ENCODE results near the gene CCDC106.

The CCDC106 gene

DNA sequence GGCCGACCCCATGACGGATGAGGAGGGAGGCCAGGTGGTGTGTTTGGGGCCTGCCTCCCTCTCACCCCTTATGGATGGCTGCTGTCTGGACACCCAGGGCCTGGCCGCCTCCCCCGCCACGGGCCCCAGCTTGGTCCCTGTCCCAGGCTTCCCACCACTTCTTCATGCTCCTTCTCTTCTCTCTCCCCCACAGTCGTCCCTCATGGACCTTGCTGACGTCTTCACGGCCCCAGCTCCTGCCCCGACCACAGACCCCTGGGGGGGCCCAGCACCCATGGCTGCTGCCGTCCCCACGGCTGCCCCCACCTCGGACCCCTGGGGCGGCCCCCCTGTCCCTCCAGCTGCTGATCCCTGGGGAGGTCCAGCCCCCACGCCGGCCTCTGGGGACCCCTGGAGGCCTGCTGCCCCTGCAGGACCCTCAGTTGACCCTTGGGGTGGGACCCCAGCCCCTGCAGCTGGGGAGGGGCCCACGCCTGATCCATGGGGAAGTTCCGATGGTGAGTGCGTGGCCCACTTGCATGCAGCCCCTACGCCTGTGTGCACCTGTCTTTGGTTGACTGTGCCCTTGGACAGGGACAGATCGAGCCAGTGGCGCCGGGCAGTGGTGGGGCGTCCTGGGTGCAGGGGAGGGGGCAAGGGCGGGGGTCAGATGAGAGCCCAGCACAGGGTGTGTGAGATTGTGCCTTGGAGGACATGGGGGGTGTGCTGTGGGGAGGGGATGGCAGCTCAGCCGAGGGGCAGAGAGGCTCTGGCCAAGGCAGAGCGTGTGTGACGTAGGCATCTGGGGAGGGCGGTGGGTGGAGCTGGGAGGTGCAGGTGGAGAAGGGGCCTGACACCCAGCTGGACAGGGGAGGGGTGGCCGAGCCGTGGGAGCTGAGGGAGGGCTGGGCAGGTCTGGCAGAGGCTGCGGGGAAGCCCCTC, 43.8 kb downstream of the CCDC106 start:
- no peak overlapping the region for H3K4me3 ChIP-seq (replicated peaks in 1 of 2; ENCODE audit: low read depth in 2 of 2, low read length in 2 of 2)
- TF ChIP-seq, protein P1, sequence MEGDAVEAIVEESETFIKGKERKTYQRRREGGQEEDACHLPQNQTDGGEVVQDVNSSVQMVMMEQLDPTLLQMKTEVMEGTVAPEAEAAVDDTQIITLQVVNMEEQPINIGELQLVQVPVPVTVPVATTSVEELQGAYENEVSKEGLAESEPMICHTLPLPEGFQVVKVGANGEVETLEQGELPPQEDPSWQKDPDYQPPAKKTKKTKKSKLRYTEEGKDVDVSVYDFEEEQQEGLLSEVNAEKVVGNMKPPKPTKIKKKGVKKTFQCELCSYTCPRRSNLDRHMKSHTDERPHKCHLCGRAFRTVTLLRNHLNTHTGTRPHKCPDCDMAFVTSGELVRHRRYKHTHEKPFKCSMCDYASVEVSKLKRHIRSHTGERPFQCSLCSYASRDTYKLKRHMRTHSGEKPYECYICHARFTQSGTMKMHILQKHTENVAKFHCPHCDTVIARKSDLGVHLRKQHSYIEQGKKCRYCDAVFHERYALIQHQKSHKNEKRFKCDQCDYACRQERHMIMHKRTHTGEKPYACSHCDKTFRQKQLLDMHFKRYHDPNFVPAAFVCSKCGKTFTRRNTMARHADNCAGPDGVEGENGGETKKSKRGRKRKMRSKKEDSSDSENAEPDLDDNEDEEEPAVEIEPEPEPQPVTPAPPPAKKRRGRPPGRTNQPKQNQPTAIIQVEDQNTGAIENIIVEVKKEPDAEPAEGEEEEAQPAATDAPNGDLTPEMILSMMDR (IDR thresholded peaks at IDR 0.05; ENCODE audit: low read depth, low read length): no peak
- no peak for DNase-seq (ENCODE audit: low read depth in 2 of 2)

DNA sequence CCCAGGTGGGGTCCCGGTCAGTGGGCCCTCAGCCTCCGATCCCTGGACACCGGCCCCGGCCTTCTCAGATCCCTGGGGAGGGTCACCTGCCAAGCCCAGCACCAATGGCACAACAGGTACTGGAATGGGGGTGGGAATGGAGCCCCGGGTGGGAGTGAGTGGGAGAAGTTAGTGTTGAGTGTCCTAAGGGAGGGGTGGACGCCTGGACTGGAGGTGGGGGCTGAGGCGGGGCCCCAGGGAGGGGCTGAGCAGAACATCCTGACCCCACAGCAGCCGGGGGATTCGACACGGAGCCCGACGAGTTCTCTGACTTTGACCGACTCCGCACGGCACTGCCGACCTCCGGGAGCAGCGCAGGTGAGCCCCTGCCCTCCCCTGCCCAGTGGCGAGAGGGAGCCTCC, 44.7 kb downstream of the CCDC106 start:
- no peak for DNase-seq (ENCODE audit: low read depth in 2 of 2)
- TF ChIP-seq, protein P1 (IDR thresholded peaks at IDR 0.05; ENCODE audit: low read depth, low read length): no peak
- H3K4me3 ChIP-seq (replicated peaks in 1 of 2; ENCODE audit: low read depth in 2 of 2, low read length in 2 of 2): no peak overlapping the region

DNA sequence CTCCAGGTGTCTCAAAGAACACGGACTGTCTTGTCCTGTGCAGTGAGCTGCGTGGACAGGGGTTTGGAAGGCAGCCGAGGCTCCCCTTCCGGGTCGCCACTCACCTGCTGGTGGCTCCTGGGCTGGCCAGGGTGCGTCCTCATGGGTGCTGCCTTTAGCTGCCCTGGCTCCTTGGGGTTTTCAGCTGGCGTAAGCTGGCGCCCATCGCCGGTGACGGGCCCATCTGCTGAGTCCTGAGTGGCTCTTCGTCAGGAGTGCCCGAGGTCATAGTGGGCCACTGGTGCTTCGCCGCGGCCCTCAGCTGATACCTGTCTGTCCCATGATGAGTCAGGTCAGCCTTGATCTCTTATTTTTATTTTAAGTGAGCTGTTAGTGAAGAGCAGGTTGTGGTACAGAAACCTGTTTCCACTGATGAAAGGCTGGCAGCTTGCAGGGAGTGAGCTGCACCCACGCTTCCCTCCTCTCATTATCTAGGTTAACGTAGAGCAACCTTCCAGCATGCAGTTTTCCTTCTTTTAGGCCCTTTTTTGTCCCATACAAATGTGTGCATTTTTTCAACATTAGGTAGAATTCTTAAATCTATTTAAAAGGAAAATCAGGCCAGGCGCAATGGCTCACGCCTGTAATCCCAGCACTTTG, 45.4 kb downstream of the CCDC106 start:
- H3K4me3 ChIP-seq (replicated peaks in 1 of 2; ENCODE audit: low read depth in 2 of 2, low read length in 2 of 2): no peak overlapping the region
- no peak for DNase-seq (ENCODE audit: low read depth in 2 of 2)
- TF ChIP-seq, protein P1 (IDR thresholded peaks at IDR 0.05; ENCODE audit: low read depth, low read length): no peak

DNA sequence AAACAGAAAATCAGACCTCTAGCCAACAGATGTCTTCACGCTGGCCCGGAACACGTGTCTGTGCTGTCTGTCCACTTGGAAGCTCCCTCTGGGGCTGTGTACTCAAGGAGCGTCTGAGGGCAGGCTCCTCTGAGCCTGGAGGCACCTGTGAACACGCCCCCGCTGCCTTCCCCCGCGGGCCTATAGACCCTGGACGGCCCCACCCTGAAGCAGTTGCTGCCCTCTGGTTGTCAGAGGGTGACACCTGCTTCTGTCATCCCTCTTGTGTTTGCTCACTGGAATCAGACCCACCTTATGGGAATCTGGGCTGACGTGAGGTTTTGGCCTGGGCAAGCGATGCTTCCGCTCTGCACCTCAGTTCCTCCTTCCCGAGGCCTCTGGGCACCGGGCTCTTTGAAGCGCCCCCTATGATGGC, 46.2 kb downstream of the CCDC106 start:
- no peak overlapping the region for H3K4me3 ChIP-seq (replicated peaks in 1 of 2; ENCODE audit: low read depth in 2 of 2, low read length in 2 of 2)
- TF ChIP-seq, protein P1 (IDR thresholded peaks at IDR 0.05; ENCODE audit: low read depth, low read length): no peak
- DNase-seq (ENCODE audit: low read depth in 2 of 2): no peak

DNA sequence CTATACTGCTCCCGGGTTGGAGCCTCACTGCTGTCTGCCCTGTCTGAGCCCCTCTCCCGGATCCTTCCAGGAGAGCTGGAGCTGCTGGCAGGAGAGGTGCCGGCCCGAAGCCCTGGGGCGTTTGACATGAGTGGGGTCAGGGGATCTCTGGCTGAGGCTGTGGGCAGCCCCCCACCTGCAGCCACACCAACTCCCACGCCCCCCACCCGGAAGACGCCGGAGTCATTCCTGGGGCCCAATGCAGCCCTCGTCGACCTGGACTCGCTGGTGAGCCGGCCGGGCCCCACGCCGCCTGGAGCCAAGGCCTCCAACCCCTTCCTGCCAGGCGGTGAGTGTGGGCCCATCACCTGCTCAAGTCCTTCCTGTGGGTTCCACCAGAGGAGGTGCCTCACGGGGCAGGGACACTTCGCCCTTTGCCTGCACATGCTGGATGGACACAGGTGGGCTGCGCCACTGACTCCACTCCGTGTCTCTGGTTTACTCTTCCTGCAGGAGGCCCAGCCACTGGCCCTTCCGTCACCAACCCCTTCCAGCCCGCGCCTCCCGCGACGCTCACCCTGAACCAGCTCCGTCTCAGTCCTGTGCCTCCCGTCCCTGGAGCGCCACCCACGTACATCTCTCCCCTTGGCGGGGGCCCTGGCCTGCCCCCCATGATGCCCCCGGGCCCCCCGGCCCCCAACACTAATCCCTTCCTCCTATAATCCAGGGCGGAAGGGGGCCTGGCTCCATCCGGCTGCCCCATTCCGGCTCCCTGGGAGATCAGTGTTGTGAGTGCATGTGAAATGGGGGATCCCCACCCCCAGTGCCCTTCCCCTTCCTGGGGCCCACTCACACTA, 46.9 kb downstream of the CCDC106 start:
- no peak for DNase-seq (ENCODE audit: low read depth in 2 of 2)
- H3K4me3 ChIP-seq (replicated peaks in 1 of 2; ENCODE audit: low read depth in 2 of 2, low read length in 2 of 2): no peak overlapping the region
- TF ChIP-seq, protein P1 (IDR thresholded peaks at IDR 0.05; ENCODE audit: low read depth, low read length): no peak

DNA sequence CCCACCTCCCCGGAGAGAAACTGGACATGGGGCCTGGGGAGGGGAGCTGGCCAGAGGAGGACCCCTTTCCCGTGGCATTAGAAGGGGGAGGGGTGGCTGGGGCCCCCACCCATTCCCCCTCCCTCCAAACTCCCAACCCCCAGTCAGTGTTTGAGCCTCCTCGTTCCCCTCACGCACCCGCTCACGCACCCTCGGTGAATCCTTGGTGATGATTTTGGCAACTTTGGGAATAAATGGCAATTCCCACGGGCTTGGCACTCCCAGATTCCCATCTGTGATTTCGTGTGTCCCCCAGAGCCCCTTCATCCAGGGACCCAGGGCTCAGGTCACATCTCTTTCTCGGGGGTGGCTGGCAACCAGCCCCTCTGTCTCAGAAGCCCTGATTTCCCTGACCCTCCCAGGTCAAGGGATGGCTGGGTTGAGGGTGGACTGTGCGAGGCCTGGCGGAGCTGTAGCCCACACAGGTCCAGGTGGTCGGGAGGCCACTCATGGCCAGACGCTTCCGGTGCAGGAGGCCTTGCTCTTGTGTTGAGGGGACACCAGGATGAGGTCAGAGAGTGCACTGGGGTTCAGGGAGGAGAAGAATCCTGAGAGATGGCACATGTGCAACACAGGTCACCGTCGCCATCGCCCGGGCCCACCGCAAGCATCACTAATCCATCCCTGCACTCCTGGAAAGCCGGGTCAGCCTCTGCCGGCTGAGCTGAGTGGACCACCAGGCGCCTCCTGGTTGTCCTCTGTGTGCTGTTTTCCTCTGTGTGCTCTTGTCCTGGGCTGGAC, 47.7 kb downstream of the CCDC106 start:
- H3K4me3 ChIP-seq (replicated peaks in 1 of 2; ENCODE audit: low read depth in 2 of 2, low read length in 2 of 2): no peak overlapping the region
- no peak for DNase-seq (ENCODE audit: low read depth in 2 of 2)
- TF ChIP-seq, protein P1 (IDR thresholded peaks at IDR 0.05; ENCODE audit: low read depth, low read length): no peak

Measured in cardiac fibroblast (primary cell).